Hematopoietic multipotent progenitor cell treated with erythropoietin and hydrocortisone succinate and interleukin-3 and kit ligand, for 6 days (in vitro differentiated cells): ENCODE measurements around the gene STON1.
"Not testable (repeated sequence)": the region's sequence is repeated elsewhere in the genome, so short reads cannot be mapped to it uniquely, and the experiment has no call there.

Source experiments
- DNase-seq: peaks from one replicate; pipeline ENCODE4 v3.0.0-alpha.2; 2015

The STON1 gene

GRCh38 chr2:48574353-48575287, 44.7 kb downstream of the STON1 start:
- DNase-seq = peak; percentile 10

- no peak for DNase-seq
Observed at GRCh38 chr2:48578313-48578712, 48.4 kb downstream of the STON1 start.

GRCh38 chr2:48583961-48584360, 54.0 kb downstream of the STON1 start:
- no peak for DNase-seq

- no peak for DNase-seq
Observed at GRCh38 chr2:48584551-48584950, 54.6 kb downstream of the STON1 start.

GRCh38 chr2:48586433-48586832, 56.5 kb downstream of the STON1 start:
- no peak for DNase-seq

- DNase-seq = no peak
Observed at GRCh38 chr2:48587560-48587959, 57.6 kb downstream of the STON1 start.

- DNase-seq = no peak
Observed at GRCh38 chr2:48587961-48588360, 58.0 kb downstream of the STON1 start.

- no peak for DNase-seq
Observed at GRCh38 chr2:48588745-48589144, 58.8 kb downstream of the STON1 start.

- peak; percentile 65 for DNase-seq
Observed at GRCh38 chr2:48589170-48589767, 59.3 kb downstream of the STON1 start.

GRCh38 chr2:48590017-48590416, 60.1 kb downstream of the STON1 start:
- no peak for DNase-seq

GRCh38 chr2:48592067-48592466, 62.1 kb downstream of the STON1 start:
- no peak for DNase-seq

GRCh38 chr2:48596751-48597150, 66.8 kb downstream of the STON1 start:
- not testable (repeated sequence) for DNase-seq

- no peak for DNase-seq
Observed at GRCh38 chr2:48597492-48597891, 67.5 kb downstream of the STON1 start.

GRCh38 chr2:48600204-48600813, 70.4 kb downstream of the STON1 start:
- DNase-seq = peak; percentile 75

- no peak for DNase-seq
Observed at GRCh38 chr2:48600917-48601316, 71.0 kb downstream of the STON1 start.

- peak; percentile 76 for DNase-seq
Observed at GRCh38 chr2:48601349-48601748, 71.4 kb downstream of the STON1 start.

GRCh38 chr2:48605482-48606175, 75.7 kb downstream of the STON1 start:
- peak; percentile 93 for DNase-seq

- peak; percentile 69 for DNase-seq
Observed at GRCh38 chr2:48607307-48608014, 77.5 kb downstream of the STON1 start.

- no peak for DNase-seq
Observed at GRCh38 chr2:48613211-48613610, 83.3 kb downstream of the STON1 start.

GRCh38 chr2:48614581-48614980, 84.6 kb downstream of the STON1 start:
- not testable (repeated sequence) for DNase-seq

- DNase-seq = no peak
Observed at GRCh38 chr2:48617618-48618017, 87.7 kb downstream of the STON1 start, which contains the start of gene GTF2A1L. Gene GTF2A1L, plus strand, starts transcription at chr2:48617856. Its CDS starts 19 bp downstream, at chr2:48617875.

GRCh38 chr2:48619526-48619925, 89.6 kb downstream of the STON1 start:
- no peak for DNase-seq
